ENCODE results near the gene ZSWIM5. TPM values are rescaled to one million over a fixed set of nuclear protein-coding genes. Genes with fewer than 3 reads are reported as not detected.
"Not testable (repeated sequence)": the region's sequence is repeated elsewhere in the genome, so short reads cannot be mapped to it uniquely, and the experiment has no call there.

Gene ZSWIM5
- total and polyA plus RNA-seq, 4 donors: 0.67 to 2.9 (median 1.3) TPM

DNA sequence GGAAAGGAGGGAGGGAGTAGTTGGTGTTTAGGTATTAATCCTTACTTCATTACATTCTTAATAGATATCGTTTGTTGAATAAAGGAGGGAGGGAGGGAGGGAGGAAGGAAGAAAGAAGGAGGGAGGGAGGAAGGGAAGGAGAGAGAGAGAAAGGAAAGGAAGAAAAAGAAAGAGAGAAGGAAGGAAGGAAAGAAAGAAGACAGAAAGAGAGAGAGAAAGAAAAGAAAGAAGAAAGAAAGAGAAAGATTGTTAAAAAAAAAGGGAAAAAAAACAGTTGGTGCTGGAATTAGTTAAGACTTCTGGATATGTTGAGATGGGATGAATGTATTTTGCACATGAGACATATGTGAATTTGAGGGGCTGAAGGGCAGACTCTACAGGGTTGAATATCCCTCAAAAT, 44.1 kb upstream of the ZSWIM5 start (continued):
- TF ChIP-seq EGR1 (IDR thresholded peaks at IDR 0.05; ENCODE audit: low read depth in 2 of 2): no peak
- TF ChIP-seq JUND (IDR thresholded peaks at IDR 0.05): no peak
- no peak for TF ChIP-seq HNF4G (IDR thresholded peaks at IDR 0.05)
- TF ChIP-seq, protein P1, sequence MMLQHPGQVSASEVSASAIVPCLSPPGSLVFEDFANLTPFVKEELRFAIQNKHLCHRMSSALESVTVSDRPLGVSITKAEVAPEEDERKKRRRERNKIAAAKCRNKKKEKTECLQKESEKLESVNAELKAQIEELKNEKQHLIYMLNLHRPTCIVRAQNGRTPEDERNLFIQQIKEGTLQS (IDR thresholded peaks at IDR 0.05): no peak
- no peak for TF ChIP-seq TAF1 (conservative IDR thresholded peaks at IDR 0.05)

DNA sequence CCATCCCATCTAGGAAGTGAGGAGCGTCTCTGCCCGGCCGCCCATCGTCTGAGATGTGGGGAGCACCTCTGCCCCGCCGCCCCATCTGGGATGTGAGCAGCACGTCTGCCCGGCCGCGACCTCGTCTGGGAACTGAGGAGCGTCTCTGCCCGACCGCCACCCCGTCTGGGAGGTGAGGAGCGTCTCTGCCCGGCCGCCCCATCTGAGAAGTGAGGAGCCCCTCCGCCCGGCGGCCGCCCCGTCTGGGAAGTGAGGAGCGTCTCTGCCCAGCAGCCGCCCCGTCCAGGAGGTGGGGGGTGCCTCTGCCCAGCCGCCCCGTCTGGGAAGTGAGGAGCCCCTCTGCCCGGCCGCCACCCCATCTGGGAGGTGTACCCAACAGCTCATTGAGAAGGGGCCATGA, 41.6 kb upstream of the ZSWIM5 start:
- H3K36me3 ChIP-seq (ENCODE audit: control insufficient read depth in 4 of 4, insufficient read depth in 3 of 4, low read depth in 1 of 4, low read length in 3 of 4): not testable (repeated sequence)

DNA sequence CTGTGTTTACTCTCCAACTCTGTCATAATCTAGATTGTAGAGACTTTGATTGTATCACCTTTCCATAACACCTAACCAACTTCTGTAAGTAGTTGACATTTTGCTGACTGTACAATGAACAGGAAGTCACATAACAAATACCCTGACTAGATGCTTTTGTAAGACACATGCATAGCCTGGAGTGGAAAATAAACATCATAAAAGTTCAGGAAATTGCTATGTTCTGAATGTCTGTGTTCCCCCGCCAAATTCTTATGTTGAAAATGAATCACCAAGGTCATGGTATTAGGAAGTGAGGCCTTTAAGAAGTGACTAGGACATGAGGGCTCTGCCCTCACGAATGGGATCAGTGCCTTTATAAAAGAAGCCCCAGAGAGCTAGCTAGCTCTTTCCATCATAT, 40.4 kb upstream of the ZSWIM5 start:
- Histone ChIP-seq H3K4me3 (ENCODE audit: low read depth in 1 of 3, low read length in 3 of 3) (no peak overlapping the region), H3K4me1 (ENCODE audit: control insufficient read depth in 4 of 4, insufficient read depth in 4 of 4, low read length in 3 of 4) (no peaks in the 10 kb centered on the region), H3K27me3 (ENCODE audit: control insufficient read depth in 4 of 4, insufficient read depth in 4 of 4, low read length in 3 of 4) (no peaks in the 10 kb centered on the region), H3K27ac (ENCODE audit: low read depth in 1 of 2, low read length in 2 of 2) (no peak overlapping the region), H3K36me3 (ENCODE audit: control insufficient read depth in 4 of 4, insufficient read depth in 3 of 4, low read depth in 1 of 4, low read length in 3 of 4) (no peaks in the 10 kb centered on the region), H3K9ac (ENCODE audit: low read depth in 1 of 2, low read length in 2 of 2) (no peak overlapping the region), H3K9me3 (ENCODE audit: control insufficient read depth in 4 of 4, low read length in 3 of 4) (peaks cover 0 to 2% (median 0%) of the 10 kb centered on the region in 4 donors)
- TF ChIP-seq JUND (IDR thresholded peaks at IDR 0.05): peak; percentile 26 to 66
- TF ChIP-seq, protein P2, sequence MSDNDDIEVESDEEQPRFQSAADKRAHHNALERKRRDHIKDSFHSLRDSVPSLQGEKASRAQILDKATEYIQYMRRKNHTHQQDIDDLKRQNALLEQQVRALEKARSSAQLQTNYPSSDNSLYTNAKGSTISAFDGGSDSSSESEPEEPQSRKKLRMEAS (IDR thresholded peaks at IDR 0.05): no peak
- TF ChIP-seq YY1 (IDR thresholded peaks at IDR 0.05): no peak
- no peak for DNase-seq (ENCODE audit: low spot score)
- WGBS: 77% methylated on average over 2 of the region's 2 CpGs

More for the DNA sequence above, 41.6 kb upstream of the ZSWIM5 start:
- not testable (repeated sequence) for H3K4me1 ChIP-seq (ENCODE audit: control insufficient read depth in 4 of 4, insufficient read depth in 4 of 4, low read length in 3 of 4); DNase-seq (ENCODE audit: low spot score); H3K27ac ChIP-seq (ENCODE audit: low read depth in 1 of 2, low read length in 2 of 2); H3K4me3 ChIP-seq (ENCODE audit: low read depth in 1 of 3, low read length in 3 of 3); H3K9ac ChIP-seq (ENCODE audit: low read depth in 1 of 2, low read length in 2 of 2); H3K9me3 ChIP-seq (ENCODE audit: control insufficient read depth in 4 of 4, low read length in 3 of 4); H3K27me3 ChIP-seq (ENCODE audit: control insufficient read depth in 4 of 4, insufficient read depth in 4 of 4, low read length in 3 of 4)
- WGBS: 96% methylated on average over 30 of the region's 30 CpGs

DNA sequence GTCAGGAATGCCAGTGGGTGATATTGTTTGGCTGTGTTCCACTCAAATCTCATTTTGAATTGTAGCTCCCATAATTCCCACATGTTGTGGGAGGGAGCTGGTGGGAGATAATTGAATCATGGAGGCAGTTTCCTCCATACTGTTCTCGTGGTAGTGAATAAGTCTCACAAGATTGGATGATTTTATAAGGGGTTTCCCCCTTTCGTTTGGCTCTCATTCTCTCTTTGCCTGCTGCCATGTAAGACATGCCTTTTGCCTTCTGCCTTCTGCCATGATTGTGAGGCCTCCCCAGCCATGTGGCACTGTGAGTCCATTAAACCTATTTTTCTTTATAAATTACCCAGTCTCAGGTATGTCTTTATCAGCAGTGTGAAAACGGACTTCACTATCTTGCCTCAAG, 40.0 kb upstream of the ZSWIM5 start:
- 74% methylated on average over 3 of the region's 3 CpGs for WGBS
- H3K4me1 ChIP-seq (ENCODE audit: control insufficient read depth in 4 of 4, insufficient read depth in 4 of 4, low read length in 3 of 4); H3K27ac ChIP-seq (ENCODE audit: low read depth in 1 of 2, low read length in 2 of 2); H3K27me3 ChIP-seq (ENCODE audit: control insufficient read depth in 4 of 4, insufficient read depth in 4 of 4, low read length in 3 of 4); H3K4me3 ChIP-seq (ENCODE audit: low read depth in 1 of 3, low read length in 3 of 3); H3K36me3 ChIP-seq (ENCODE audit: control insufficient read depth in 4 of 4, insufficient read depth in 3 of 4, low read depth in 1 of 4, low read length in 3 of 4); DNase-seq (ENCODE audit: low spot score); H3K9ac ChIP-seq (ENCODE audit: low read depth in 1 of 2, low read length in 2 of 2); H3K9me3 ChIP-seq (ENCODE audit: control insufficient read depth in 4 of 4, low read length in 3 of 4): not testable (repeated sequence)

DNA sequence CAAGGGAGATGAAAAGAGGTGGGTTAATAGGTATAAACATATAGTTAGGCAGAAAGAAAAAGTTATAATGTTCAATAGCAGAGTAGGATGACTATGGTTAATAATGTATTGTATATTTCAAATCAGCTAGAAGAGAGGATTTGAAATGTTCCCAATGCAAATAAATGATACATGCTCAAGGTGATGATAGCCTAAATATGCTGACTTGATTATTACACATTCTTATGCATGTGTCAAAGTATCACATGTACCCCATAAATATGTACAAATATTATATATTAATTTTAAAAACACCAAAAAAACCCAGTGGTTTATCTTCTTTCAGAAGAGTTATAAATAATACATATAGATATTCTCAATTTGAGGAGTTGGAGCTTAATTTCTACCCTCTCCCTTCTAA, 38.3 kb upstream of the ZSWIM5 start:
- Histone ChIP-seq H3K9ac (ENCODE audit: low read depth in 1 of 2, low read length in 2 of 2) (no peak overlapping the region), H3K4me1 (ENCODE audit: control insufficient read depth in 4 of 4, insufficient read depth in 4 of 4, low read length in 3 of 4) (no peaks in the 10 kb centered on the region), H3K27ac (ENCODE audit: low read depth in 1 of 2, low read length in 2 of 2) (no peak overlapping the region), H3K36me3 (ENCODE audit: control insufficient read depth in 4 of 4, insufficient read depth in 3 of 4, low read depth in 1 of 4, low read length in 3 of 4) (no peaks in the 10 kb centered on the region), H3K9me3 (ENCODE audit: control insufficient read depth in 4 of 4, low read length in 3 of 4) (peaks cover 0 to 2% (median 0%) of the 10 kb centered on the region in 4 donors), H3K4me3 (ENCODE audit: low read depth in 1 of 3, low read length in 3 of 3) (no peak overlapping the region), H3K27me3 (ENCODE audit: control insufficient read depth in 4 of 4, insufficient read depth in 4 of 4, low read length in 3 of 4) (no peaks in the 10 kb centered on the region)
- TF ChIP-seq, protein P3, sequence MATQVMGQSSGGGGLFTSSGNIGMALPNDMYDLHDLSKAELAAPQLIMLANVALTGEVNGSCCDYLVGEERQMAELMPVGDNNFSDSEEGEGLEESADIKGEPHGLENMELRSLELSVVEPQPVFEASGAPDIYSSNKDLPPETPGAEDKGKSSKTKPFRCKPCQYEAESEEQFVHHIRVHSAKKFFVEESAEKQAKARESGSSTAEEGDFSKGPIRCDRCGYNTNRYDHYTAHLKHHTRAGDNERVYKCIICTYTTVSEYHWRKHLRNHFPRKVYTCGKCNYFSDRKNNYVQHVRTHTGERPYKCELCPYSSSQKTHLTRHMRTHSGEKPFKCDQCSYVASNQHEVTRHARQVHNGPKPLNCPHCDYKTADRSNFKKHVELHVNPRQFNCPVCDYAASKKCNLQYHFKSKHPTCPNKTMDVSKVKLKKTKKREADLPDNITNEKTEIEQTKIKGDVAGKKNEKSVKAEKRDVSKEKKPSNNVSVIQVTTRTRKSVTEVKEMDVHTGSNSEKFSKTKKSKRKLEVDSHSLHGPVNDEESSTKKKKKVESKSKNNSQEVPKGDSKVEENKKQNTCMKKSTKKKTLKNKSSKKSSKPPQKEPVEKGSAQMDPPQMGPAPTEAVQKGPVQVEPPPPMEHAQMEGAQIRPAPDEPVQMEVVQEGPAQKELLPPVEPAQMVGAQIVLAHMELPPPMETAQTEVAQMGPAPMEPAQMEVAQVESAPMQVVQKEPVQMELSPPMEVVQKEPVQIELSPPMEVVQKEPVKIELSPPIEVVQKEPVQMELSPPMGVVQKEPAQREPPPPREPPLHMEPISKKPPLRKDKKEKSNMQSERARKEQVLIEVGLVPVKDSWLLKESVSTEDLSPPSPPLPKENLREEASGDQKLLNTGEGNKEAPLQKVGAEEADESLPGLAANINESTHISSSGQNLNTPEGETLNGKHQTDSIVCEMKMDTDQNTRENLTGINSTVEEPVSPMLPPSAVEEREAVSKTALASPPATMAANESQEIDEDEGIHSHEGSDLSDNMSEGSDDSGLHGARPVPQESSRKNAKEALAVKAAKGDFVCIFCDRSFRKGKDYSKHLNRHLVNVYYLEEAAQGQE (IDR thresholded peaks at IDR 0.05): no peak
- DNase-seq (ENCODE audit: low spot score): no peak

Measured in liver (tissue), 9 donors.